ENCODE measurements around the gene MTF2.

Gene MTF2

DNA sequence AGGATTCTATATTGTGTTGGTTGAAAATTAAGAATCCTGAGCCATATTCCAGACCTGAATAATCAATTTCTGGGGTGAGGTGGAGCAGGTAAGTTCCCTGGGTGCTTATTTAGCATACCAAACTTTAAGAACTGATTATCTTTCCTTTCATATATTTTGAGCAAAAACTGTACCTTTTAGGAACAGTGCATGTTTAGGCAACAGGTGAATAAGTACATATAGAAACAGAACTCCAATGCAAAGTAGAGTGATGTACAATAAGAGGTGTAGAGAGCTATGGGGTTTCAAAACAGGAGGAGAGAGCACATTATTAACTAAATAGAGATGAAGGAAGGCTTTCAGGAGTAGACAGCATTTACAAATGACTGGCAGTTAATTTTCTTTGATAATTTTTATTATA lies 72.4 kb downstream of the MTF2 start:
- no peak overlapping the region for H3K4me2 ChIP-seq (ENCODE audit: low read length)
- peaks cover 5% of the 10 kb centered on the region; the same call in 1 of the 2 replicates for H3K4me1 ChIP-seq (ENCODE audit: low read length)
- 0 out of 2 replicates have a peak, but pooled peaks cover 3% of the 10 kb centered on the region for H4K20me1 ChIP-seq (ENCODE audit: insufficient read depth, low read length)
- no peak overlapping the region for H3K27ac ChIP-seq (ENCODE audit: low read length)
- H3K27me3 ChIP-seq (ENCODE audit: low read depth, low read length), result no peaks in the 10 kb centered on the region
- peaks cover 32% of the 10 kb centered on the region for H3K36me3 ChIP-seq (replicated peaks; ENCODE audit: low read depth, low read length)
- TF ChIP-seq EZH2phosphoT487 (IDR thresholded peaks at IDR 0.05; ENCODE audit: low read depth), result no peak
- TF ChIP-seq, protein P1, sequence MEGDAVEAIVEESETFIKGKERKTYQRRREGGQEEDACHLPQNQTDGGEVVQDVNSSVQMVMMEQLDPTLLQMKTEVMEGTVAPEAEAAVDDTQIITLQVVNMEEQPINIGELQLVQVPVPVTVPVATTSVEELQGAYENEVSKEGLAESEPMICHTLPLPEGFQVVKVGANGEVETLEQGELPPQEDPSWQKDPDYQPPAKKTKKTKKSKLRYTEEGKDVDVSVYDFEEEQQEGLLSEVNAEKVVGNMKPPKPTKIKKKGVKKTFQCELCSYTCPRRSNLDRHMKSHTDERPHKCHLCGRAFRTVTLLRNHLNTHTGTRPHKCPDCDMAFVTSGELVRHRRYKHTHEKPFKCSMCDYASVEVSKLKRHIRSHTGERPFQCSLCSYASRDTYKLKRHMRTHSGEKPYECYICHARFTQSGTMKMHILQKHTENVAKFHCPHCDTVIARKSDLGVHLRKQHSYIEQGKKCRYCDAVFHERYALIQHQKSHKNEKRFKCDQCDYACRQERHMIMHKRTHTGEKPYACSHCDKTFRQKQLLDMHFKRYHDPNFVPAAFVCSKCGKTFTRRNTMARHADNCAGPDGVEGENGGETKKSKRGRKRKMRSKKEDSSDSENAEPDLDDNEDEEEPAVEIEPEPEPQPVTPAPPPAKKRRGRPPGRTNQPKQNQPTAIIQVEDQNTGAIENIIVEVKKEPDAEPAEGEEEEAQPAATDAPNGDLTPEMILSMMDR (IDR thresholded peaks at IDR 0.05; ENCODE audit: low read depth, low read length), result no peak
- no peak overlapping the region for H3K9ac ChIP-seq (ENCODE audit: low read length)
- no peaks in the 10 kb centered on the region for H3K9me3 ChIP-seq (ENCODE audit: insufficient read depth, low read length)
- H2AFZ ChIP-seq (ENCODE audit: low read depth, low read length), result no peak overlapping the region
- no peak overlapping the region for H3K4me3 ChIP-seq (ENCODE audit: low read length)
- no peaks in the 10 kb centered on the region; the same call in 1 of the 2 replicates for H3K79me2 ChIP-seq (ENCODE audit: low read length)

- no peak for TF ChIP-seq EZH2phosphoT487 (IDR thresholded peaks at IDR 0.05; ENCODE audit: low read depth)
- TF ChIP-seq, protein P1 (IDR thresholded peaks at IDR 0.05; ENCODE audit: low read depth, low read length), result no peak
- no peaks in the 10 kb centered on the region; the same call in 1 of the 2 replicates for H3K79me2 ChIP-seq (ENCODE audit: low read length)
- no peak overlapping the region for H3K4me2 ChIP-seq (ENCODE audit: low read length)
- H3K27me3 ChIP-seq (ENCODE audit: low read depth, low read length), result no peaks in the 10 kb centered on the region
- no peak overlapping the region for H3K4me3 ChIP-seq (ENCODE audit: low read length)
- H3K9me3 ChIP-seq (ENCODE audit: insufficient read depth, low read length), result no peaks in the 10 kb centered on the region
- no peak overlapping the region for H3K9ac ChIP-seq (ENCODE audit: low read length)
- H2AFZ ChIP-seq (ENCODE audit: low read depth, low read length), result no peak overlapping the region
- H3K4me1 ChIP-seq (ENCODE audit: low read length), result peaks cover 5% of the 10 kb centered on the region; the same call in 1 of the 2 replicates
- peaks cover 32% of the 10 kb centered on the region for H3K36me3 ChIP-seq (replicated peaks; ENCODE audit: low read depth, low read length)
- no peak overlapping the region for H3K27ac ChIP-seq (ENCODE audit: low read length)
- 0 out of 2 replicates have a peak, but pooled peaks cover 3% of the 10 kb centered on the region for H4K20me1 ChIP-seq (ENCODE audit: insufficient read depth, low read length)
These were observed 73.8 kb downstream of the MTF2 start for GRCh38 chr1:93152835-93153234.

- H3K27me3 ChIP-seq (ENCODE audit: low read depth, low read length), result no peaks in the 10 kb centered on the region
- no peak for TF ChIP-seq EZH2phosphoT487 (IDR thresholded peaks at IDR 0.05; ENCODE audit: low read depth)
- TF ChIP-seq, protein P1 (IDR thresholded peaks at IDR 0.05; ENCODE audit: low read depth, low read length), result no peak
- H3K9ac ChIP-seq (ENCODE audit: low read length), result no peak overlapping the region
- no peaks in the 10 kb centered on the region for H3K9me3 ChIP-seq (ENCODE audit: insufficient read depth, low read length)
- H3K4me2 ChIP-seq (ENCODE audit: low read length), result no peak overlapping the region
- no peaks in the 10 kb centered on the region for H3K4me1 ChIP-seq (ENCODE audit: low read length)
- peaks cover 2% of the 10 kb centered on the region; the same call in 1 of the 2 replicates for H3K79me2 ChIP-seq (ENCODE audit: low read length)
- no peak overlapping the region for H3K4me3 ChIP-seq (ENCODE audit: low read length)
- no peak overlapping the region for H2AFZ ChIP-seq (ENCODE audit: low read depth, low read length)
- peaks cover 20% of the 10 kb centered on the region for H3K36me3 ChIP-seq (replicated peaks; ENCODE audit: low read depth, low read length)
- H3K27ac ChIP-seq (ENCODE audit: low read length), result no peak overlapping the region
- peaks cover 8% of the 10 kb centered on the region; the same call in 1 of the 2 replicates for H4K20me1 ChIP-seq (ENCODE audit: insufficient read depth, low read length)
These were observed 75.8 kb downstream of the MTF2 start for GRCh38 chr1:93154898-93155297.

DNA sequence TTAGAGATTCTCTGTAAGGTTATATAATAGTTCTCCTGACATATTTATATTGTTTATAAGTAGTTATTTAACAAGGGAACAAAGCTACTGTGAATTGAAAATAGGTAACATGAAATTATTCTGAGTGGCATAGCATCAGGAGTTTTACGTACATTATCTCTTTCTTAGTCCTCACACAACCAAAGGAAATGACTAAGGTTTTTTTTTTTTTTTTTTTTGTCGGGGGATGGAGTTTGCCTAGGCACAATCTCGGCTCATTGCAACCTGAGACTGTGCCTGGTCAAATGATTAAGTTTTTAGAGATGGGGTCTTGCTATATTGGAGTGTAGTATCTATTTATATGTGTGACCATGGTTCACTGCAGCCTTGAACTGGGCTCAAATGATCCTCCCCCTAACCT lies 76.3 kb downstream of the MTF2 start:
- Histone ChIP-seq H3K9ac (ENCODE audit: low read length) (no peak overlapping the region), H3K4me2 (ENCODE audit: low read length) (no peak overlapping the region), H3K27me3 (ENCODE audit: low read depth, low read length) (no peaks in the 10 kb centered on the region), H4K20me1 (ENCODE audit: insufficient read depth, low read length) (peaks cover 12% of the 10 kb centered on the region; the same call in 1 of the 2 replicates), H3K9me3 (ENCODE audit: insufficient read depth, low read length) (no peaks in the 10 kb centered on the region), H3K79me2 (ENCODE audit: low read length) (peaks cover 3% of the 10 kb centered on the region), H3K36me3 (replicated peaks; ENCODE audit: low read depth, low read length) (peaks cover 16% of the 10 kb centered on the region), H3K4me3 (ENCODE audit: low read length) (no peak overlapping the region), H3K4me1 (ENCODE audit: low read length) (no peaks in the 10 kb centered on the region), H2AFZ (ENCODE audit: low read depth, low read length) (no peak overlapping the region), H3K27ac (ENCODE audit: low read length) (no peak overlapping the region)
- TF ChIP-seq, protein P1 (IDR thresholded peaks at IDR 0.05; ENCODE audit: low read depth, low read length), result no peak
- TF ChIP-seq EZH2phosphoT487 (IDR thresholded peaks at IDR 0.05; ENCODE audit: low read depth), result no peak

Measured in OCI-LY3 (cell line).